ENCODE results near the gene EEF2KMT. TPM values are rescaled to one million over a fixed set of nuclear protein-coding genes. Genes with fewer than 3 reads are reported as not detected.

Gene EEF2KMT
- total RNA-seq, 2 donors from 2014 or later, result 5.6 to 8.4 TPM

- no peak overlapping the region for H3K4me3 Mint-ChIP-seq
- H3K36me3 Mint-ChIP-seq (ENCODE audit: insufficient read depth in 2 of 2), result no peaks in the 10 kb centered on the region
- ATAC-seq (replicated peaks in 1 of 2) (no peak), DNase-seq (no peak)
- H3K27ac Mint-ChIP-seq, result no peak overlapping the region
- no peaks in the 10 kb centered on the region for H3K27me3 Mint-ChIP-seq (ENCODE audit: low read depth)
- H3K9me3 Mint-ChIP-seq, result no peaks in the 10 kb centered on the region
- peaks cover 24% of the 10 kb centered on the region for H3K4me1 Mint-ChIP-seq (ENCODE audit: low read depth)
These were observed 61.7 kb downstream of the EEF2KMT start for GRCh38 chr16:5035909-5036227.

Other genes with a start within 250 kb of the EEF2KMT start
- gene PPL, start 160.6 kb downstream of the EEF2KMT start, total RNA-seq, result under 1 TPM; 0.09 to 0.22 TPM
- under 1 TPM in 1 of 2 donors, not detected in 1; 0.02 TPM for gene SEC14L5, start 139.5 kb downstream of the EEF2KMT start, total RNA-seq
- gene NAGPA, start 63.9 kb downstream of the EEF2KMT start, total RNA-seq, result 1 to 10 TPM; 7.1 to 8.4 TPM
- not detected for gene C16orf89, start 31.8 kb downstream of the EEF2KMT start, total RNA-seq
- gene ALG1, start 26.0 kb downstream of the EEF2KMT start, total RNA-seq, result 10 to 100 TPM; 15.0 to 16.7 TPM

All from activated T-cell treated with anti-CD3 and anti-CD28 coated beads, Interleukin-2, amount 50 U/mL, for 72 hours (primary cell).